Pancreas (tissue), 10 donors: ENCODE results near the gene JAM2. TPM values are rescaled to one million over a fixed set of nuclear protein-coding genes. Genes with fewer than 3 reads are reported as not detected.
"Not testable (repeated sequence)": the region's sequence is repeated elsewhere in the genome, so short reads cannot be mapped to it uniquely, and the experiment has no call there.

Experiments used
- ATAC-seq, 4 donors: fragments of 200-7000 bp; cut with Tn5 transposase; one replicate each; pipeline versions ENCODE4 v1.8.0 to v1.9.1; 2020; ENCODE audit warnings: mild to moderate bottlenecking in 4 of 4, moderate library complexity in 4 of 4
- DNase-seq, 6 donors: peaks; one replicate each; pipeline ENCODE4 v3.0.0-alpha.2; 2020
- FAIRE-seq: peaks from 2 replicates; lab custom pipeline; 2012; peaks lifted over from hg19 to GRCh38; lab: Jason Lieb, UNC
- H3K27ac ChIP-seq, 4 donors: fragments of 200-600 bp; sonication (generic); 1 replicate in 3 of 4; 2 replicates in 1 of 4; pipeline versions ENCODE4 v1.5.0 to v1.8.0; 2020
- H3K27me3 ChIP-seq, 4 donors: fragments of 200-600 bp; one replicate each; pipeline ENCODE4 v1.8.0; 2021
- H3K36me3 ChIP-seq, 3 donors: fragments of 200-600 bp; sonication (generic) in 1 of 3; one replicate each; pipeline versions ENCODE4 v1.5.0 to v1.8.0; 2020 to 2021
- H3K4me1 ChIP-seq, 3 donors: fragments of 200-600 bp; one replicate each; pipeline ENCODE4 v1.8.0; 2021
- H3K4me3 ChIP-seq, 4 donors: fragments of 200-600 bp; sonication (generic) in 2 of 4; one replicate each; pipeline versions ENCODE4 v1.5.0 to v1.8.0; 2020 to 2021
- H3K9me3 ChIP-seq, 4 donors: fragments of 200-600 bp; one replicate each; pipeline ENCODE4 v1.8.0; 2021
- CTCF ChIP-seq, 4 donors: fragments of 200-600 bp; sonication (generic) in 3 of 4; IDR thresholded peaks; one replicate each; pipeline versions ENCODE4 v1.5.0 to v1.8.0; 2021; ENCODE audit warnings: antibody characterized with exemption in 4 of 4
- WGBS, 2 donors: extraction: QIAGEN DNeasy Blood & Tissue Kit; methylation state at CpG; one replicate each; pipeline ENCODE4 v1.1.7; 2013; 5-methylcytosine and 5-hydroxymethylcytosine counted together
- intact Hi-C, 3 donors: fragments of 100-400 bp; cut with DNase I; formaldehyde crosslinking; loops; one replicate each; pipeline versions ENCODE4 v1.11.1 to v1.14.2; 2022
- polyA plus RNA-seq, 2 donors: library from polyadenylated mRNA; stranded (reverse); fragments of 200-250 nt; gene quantifications; one replicate each; pipeline ENCODE4 v1.2.3, GENCODE V29; 2013
- total RNA-seq, 6 donors: library from RNA; stranded (reverse); fragmentation: NEBNext Ultra II Directional in 4 of 6; extraction: Animal tissue kit (Norgen Biotek cat#: 25700) in 4 of 6; gene quantifications; one replicate each; pipeline versions ENCODE4 v1.2.1 to v1.2.4, GENCODE V29; 2021 to 2023
- donor health status: healthy with polysubstance abuse.
- donor health status: DM: no; HTN: no; CAD: no; lungs with moderate emphysema.
- donor health status: DM: no; HTN: no; CAD: no.
- donor health status: control.
- donor health status: control.
- donor health status: Bipolar disorder and iron deficiency.
- donor health status: DM: yes; HTN: yes; CAD: no.
- donor health status: DM: no; HTN: no; CAD: no.
- donor health status: DM: no; HTN: no; CAD: no.
- donor health status: DM: yes; HTN: yes; CAD: no.

Gene JAM2
- total and polyA plus RNA-seq, 8 donors = 1.4 to 8.5 (median 2.7) TPM

DNA sequence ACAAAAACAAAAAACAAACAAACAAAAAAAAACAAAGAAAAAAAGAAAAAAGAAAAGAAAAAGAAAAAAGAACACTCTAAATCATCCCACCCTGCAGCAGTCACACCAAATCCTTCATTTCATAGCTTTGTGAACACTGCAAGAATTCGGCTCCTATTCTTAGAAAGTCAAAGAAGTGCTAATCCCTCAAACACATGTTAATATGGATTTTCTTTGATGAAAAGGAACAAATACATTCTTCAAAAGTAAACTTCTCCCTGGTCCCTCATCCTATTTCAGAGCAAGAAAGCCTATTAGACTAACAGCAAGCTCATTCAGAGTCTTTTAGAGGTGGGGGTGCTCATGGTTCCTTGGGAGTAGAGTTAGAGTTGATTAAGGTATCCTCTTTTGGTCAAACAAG lies 24.6 kb upstream of the JAM2 start:
- no peaks in the 10 kb centered on the region for H3K27me3 ChIP-seq
- no peak overlapping the region for H3K27ac ChIP-seq
- no peaks in the 10 kb centered on the region for H3K36me3 ChIP-seq
- H3K9me3 ChIP-seq = no peaks in the 10 kb centered on the region
- FAIRE-seq (no peak), ATAC-seq (no peak), DNase-seq (no peak)
- 82 to 89% methylated on average over 1 of the region's 1 CpG for WGBS, 2 donors
- intact Hi-C loops = loop anchor here in 2 of 3 donors (5.0 to 10.0 kb wide), 3 partner anchors 93 to 1100 kb away; no protein-coding TSS in a partner anchor
- H3K4me1 ChIP-seq = no peaks in the 10 kb centered on the region
- TF ChIP-seq CTCF (IDR thresholded peaks at IDR 0.05) = no peak
- H3K4me3 ChIP-seq = no peak overlapping the region

DNA sequence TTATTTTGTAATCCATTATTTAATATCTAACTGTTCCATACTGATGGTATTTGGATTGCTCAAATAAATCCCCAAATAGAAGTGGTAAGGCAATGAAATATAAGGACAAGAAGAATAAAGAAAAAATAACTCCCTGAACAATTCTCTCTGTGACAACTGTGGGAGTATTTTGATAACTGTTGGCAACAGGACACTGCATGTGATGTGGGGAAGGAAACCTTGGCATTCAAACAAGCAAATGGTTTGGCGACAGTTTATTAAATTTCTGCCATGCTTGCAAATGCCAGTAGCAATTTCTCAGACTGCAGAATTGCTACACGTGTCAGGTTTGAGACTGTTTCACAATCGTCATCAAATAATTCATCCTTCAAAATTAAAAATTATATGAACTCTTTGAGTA lies 23.2 kb upstream of the JAM2 start:
- H3K4me1 ChIP-seq = no peaks in the 10 kb centered on the region
- no peak overlapping the region for H3K27ac ChIP-seq
- intact Hi-C loops = loop anchor here in 1 of 3 donors (10.0 kb wide), 2 partner anchors 99 to 1099 kb away; no protein-coding TSS in a partner anchor
- no peak overlapping the region for H3K4me3 ChIP-seq
- no peaks in the 10 kb centered on the region for H3K9me3 ChIP-seq
- no peak for TF ChIP-seq CTCF (IDR thresholded peaks at IDR 0.05)
- H3K36me3 ChIP-seq = no peaks in the 10 kb centered on the region
- 31 to 47% methylated on average over 3 of the region's 3 CpGs for WGBS, 2 donors
- DNase-seq (no peak), FAIRE-seq (no peak), ATAC-seq (no peak)
- H3K27me3 ChIP-seq = no peaks in the 10 kb centered on the region

GRCh38 chr21:25619198-25619597 lies 19.9 kb upstream of the JAM2 start:
- ATAC-seq = no peak
- intact Hi-C loops = loop anchor here in 1 of 3 donors (10.0 kb wide), 2 partner anchors 96 to 1096 kb away; no protein-coding TSS in a partner anchor
- TF ChIP-seq CTCF (IDR thresholded peaks at IDR 0.05) = no peak

GRCh38 chr21:25624511-25624910 lies 14.5 kb upstream of the JAM2 start:
- no peak for DNase-seq
- ATAC-seq = no peak
- no peak for TF ChIP-seq CTCF (IDR thresholded peaks at IDR 0.05)
- no peaks in the 10 kb centered on the region for H3K4me1 ChIP-seq
- H3K27me3 ChIP-seq = no peaks in the 10 kb centered on the region
- 88 to 89% methylated on average over 4 of the region's 4 CpGs for WGBS, 2 donors
- no peak overlapping the region for H3K4me3 ChIP-seq
- no peaks in the 10 kb centered on the region for H3K36me3 ChIP-seq
- H3K27ac ChIP-seq = no peak overlapping the region
- intact Hi-C loops = no loop called here
- no peak for FAIRE-seq
- H3K9me3 ChIP-seq = no peaks in the 10 kb centered on the region

More at GRCh38 chr21:25619198-25619597, 19.9 kb upstream of the JAM2 start:
- no peaks in the 10 kb centered on the region for H3K4me1 ChIP-seq
- DNase-seq (no peak), FAIRE-seq (no peak)
- WGBS, 2 donors = 66 to 67% methylated on average over 2 of the region's 2 CpGs
- no peak overlapping the region for H3K4me3 ChIP-seq
- no peak overlapping the region for H3K27ac ChIP-seq
- H3K27me3 ChIP-seq = no peaks in the 10 kb centered on the region
- no peaks in the 10 kb centered on the region for H3K9me3 ChIP-seq
- H3K36me3 ChIP-seq = no peaks in the 10 kb centered on the region

DNA sequence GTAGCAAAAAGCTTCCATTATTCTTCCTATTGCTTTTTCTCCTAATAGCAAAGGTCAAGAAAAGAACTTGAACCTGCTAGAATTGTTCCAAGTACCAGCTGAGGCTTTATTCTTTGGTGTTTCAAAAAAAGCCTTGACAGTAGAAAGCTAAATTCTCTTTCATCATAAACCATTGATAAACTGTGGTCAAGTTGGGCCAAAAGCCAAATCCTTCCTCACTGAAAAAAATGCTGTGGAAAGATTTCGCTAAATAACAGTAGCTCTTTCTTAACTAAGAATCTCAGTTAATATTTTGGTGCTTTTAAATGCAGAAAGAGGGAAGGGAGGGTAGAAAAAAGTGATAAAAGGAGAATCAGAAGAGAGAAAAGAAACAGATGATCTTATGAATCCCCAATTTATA lies 14.0 kb upstream of the JAM2 start:
- intact Hi-C loops = no loop called here
- no peaks in the 10 kb centered on the region for H3K9me3 ChIP-seq
- no peak for DNase-seq
- no peak overlapping the region for H3K27ac ChIP-seq
- H3K4me1 ChIP-seq = no peaks in the 10 kb centered on the region
- H3K4me3 ChIP-seq = no peak overlapping the region
- FAIRE-seq = no peak
- no peaks in the 10 kb centered on the region for H3K36me3 ChIP-seq
- H3K27me3 ChIP-seq = no peaks in the 10 kb centered on the region
- no peak for TF ChIP-seq CTCF (IDR thresholded peaks at IDR 0.05)
- ATAC-seq = no peak
- WGBS, 2 donors = 78 to 80% methylated on average over 1 of the region's 1 CpG

- H3K36me3 ChIP-seq, FAIRE-seq, H3K4me3 ChIP-seq, ATAC-seq, H3K4me1 ChIP-seq, H3K27me3 ChIP-seq, H3K9me3 ChIP-seq, H3K27ac ChIP-seq, DNase-seq, intact Hi-C loops: not testable (repeated sequence)
- WGBS, 2 donors = 86 to 90% methylated on average over 11 of the region's 11 CpGs
Observed at GRCh38 chr21:25625776-25626555, 13.1 kb upstream of the JAM2 start.
